ENCODE measurements around the gene ROMO1.

- TF ChIP-seq CTCF (IDR thresholded peaks at IDR 0.05) = no peak
- TF ChIP-seq POLR2A (IDR thresholded peaks at IDR 0.05) = no peak
These were observed 44.8 kb upstream of the ROMO1 start for GRCh38 chr20:35654415-35654814.

All from adrenal gland (tissue), 5 donors.